ENCODE measurements around the gene EPB41L4A.

- TF ChIP-seq CTCF (IDR thresholded peaks at IDR 0.05; ENCODE audit: low read length) = peak; percentile 81
- TF ChIP-seq EZH2 (optimal IDR thresholded peaks at IDR 0.05; ENCODE audit: low read depth, low read length) = no peak
- TF ChIP-seq EZH2phosphoT487 (IDR thresholded peaks at IDR 0.05; ENCODE audit: low read length) = no peak
These were observed 272.5 kb downstream of the EPB41L4A start for GRCh38 chr5:112146323-112147226.
